Keratinocyte (primary cell): ENCODE data around the gene ITSN1. TPM values are rescaled to one million over a fixed set of nuclear protein-coding genes. Genes with fewer than 3 reads are reported as not detected.

Experiments used
- DNase-seq: peaks from one replicate; pipeline ENCODE4 v3.0.0-alpha.2; 2011; ENCODE audit warnings: low read depth, missing footprints, low spot score
- FAIRE-seq: peaks from 2 replicates; lab custom pipeline; 2011; peaks lifted over from hg19 to GRCh38; lab: Jason Lieb, UNC
- H2AFZ ChIP-seq: 2 replicates; pipeline ENCODE4 v1.6.0; 2012; ENCODE audit warnings: low read length, control low read depth, inconsistent platforms; ENCODE audit not compliant: control insufficient read depth
- H3K27ac ChIP-seq: 2 replicates; pipeline ENCODE4 v1.5.1; 2011; ENCODE audit warnings: low read length; ENCODE audit not compliant: control insufficient read depth, insufficient read depth
- H3K27me3 ChIP-seq: 3 replicates; pipeline ENCODE4 v1.6.0; 2011; ENCODE audit warnings: low read length; ENCODE audit not compliant: control insufficient read depth, insufficient read depth; ENCODE audit errors: extremely low read depth
- H3K36me3 ChIP-seq, 2 experiments: 2 replicates in 1 of 2; 3 replicates in 1 of 2; pipeline ENCODE4 v1.5.1; 2011; ENCODE audit warnings: low read length in 2 of 2, mild to moderate bottlenecking in 1 of 2; ENCODE audit not compliant: control insufficient read depth in 2 of 2, insufficient read depth in 2 of 2; ENCODE audit errors: extremely low read depth in 1 of 2
- H3K4me1 ChIP-seq: 3 replicates; pipeline ENCODE4 v1.5.1; 2011; ENCODE audit warnings: low read length; ENCODE audit not compliant: control insufficient read depth, insufficient read depth; ENCODE audit errors: extremely low read depth
- H3K4me2 ChIP-seq: 3 replicates; pipeline ENCODE4 v1.6.0; 2011; ENCODE audit warnings: low read depth, low read length; ENCODE audit not compliant: control insufficient read depth, insufficient read depth; ENCODE audit errors: extremely low read depth
- H3K4me3 ChIP-seq, 3 experiments: fragments of 200-600 bp in 1 of 3; sonication (generic) in 1 of 3; 2 replicates in 2 of 3; 3 replicates in 1 of 3; pipeline ENCODE4 v1.5.1; 2011 to 2016; ENCODE audit warnings: low read length in 3 of 3, mild to moderate bottlenecking in 3 of 3, control low read depth in 2 of 3, inconsistent platforms in 1 of 3, low read depth in 1 of 3, mixed read lengths in 1 of 3, mixed run types in 1 of 3, moderate library complexity in 1 of 3; ENCODE audit not compliant: control insufficient read depth in 2 of 3, insufficient read depth in 2 of 3; ENCODE audit errors: extremely low read depth in 1 of 3
- H3K79me2 ChIP-seq: 2 replicates; pipeline ENCODE4 v1.6.0; 2012; ENCODE audit warnings: low read length; ENCODE audit not compliant: control insufficient read depth, insufficient read depth
- H3K9ac ChIP-seq: 3 replicates; pipeline ENCODE4 v1.6.0; 2011; ENCODE audit warnings: low read length; ENCODE audit not compliant: control insufficient read depth, insufficient read depth; ENCODE audit errors: extremely low read depth
- H3K9me1 ChIP-seq: 3 replicates; pipeline ENCODE4 v1.6.0; 2011; ENCODE audit warnings: low read length; ENCODE audit not compliant: control insufficient read depth, insufficient read depth; ENCODE audit errors: extremely low read depth
- H3K9me3 ChIP-seq: 2 replicates; pipeline ENCODE4 v1.5.1; 2012; ENCODE audit warnings: low read depth, low read length; ENCODE audit not compliant: control insufficient read depth
- H4K20me1 ChIP-seq: 3 replicates; pipeline ENCODE4 v1.6.0; 2011; ENCODE audit warnings: low read length; ENCODE audit not compliant: control insufficient read depth, insufficient read depth; ENCODE audit errors: extremely low read depth
- CTCF ChIP-seq, 3 experiments: IDR thresholded peaks in 1 of 3; conservative IDR thresholded peaks in 1 of 3; optimal IDR thresholded peaks in 1 of 3; 2 replicates in 2 of 3; 3 replicates in 1 of 3; pipeline versions ENCODE3 to v1.5.1; 2011; ENCODE audit warnings: low read length in 3 of 3, mild to moderate bottlenecking in 3 of 3, moderate library complexity in 2 of 3, control low read depth in 1 of 3, inconsistent platforms in 1 of 3; ENCODE audit not compliant: insufficient read depth in 2 of 3; ENCODE audit errors: extremely low read depth in 1 of 3
- EZH2 ChIP-seq: IDR thresholded peaks from one replicate; pipeline ENCODE4 v1.6.1; 2012; ENCODE audit warnings: inconsistent platforms, mild to moderate bottlenecking, low read length, moderate library complexity
- dilution Hi-C: fragments of 300-500 bp; cut with MboI; formaldehyde crosslinking; loops from one replicate; pipeline ENCODE4 v1.7.0; 2020; ENCODE audit warnings: low sequenced_read_pairs; ENCODE audit not compliant: extremely low pct_ligation_motif_present
- polyA plus RNA-seq, 5 experiments: library from polyadenylated mRNA; depleted of rRNA in 3 of 5; stranded (reverse) in 3 of 5; stranded (forward) in 1 of 5; unstranded in 1 of 5; fragments of >200 nt; gene quantifications; 1 replicate in 1 of 5; 2 replicates in 3 of 5; 3 replicates in 1 of 5; pipeline versions ENCODE4 v1.2.1 to v1.2.3, GENCODE V29; 2011 to 2012; ENCODE audit warnings: missing spikeins in 2 of 5, low read depth in 1 of 5, low replicate concordance in 1 of 5

Gene ITSN1
- polyA plus RNA-seq, 1 donor (not counting 4 experiments of a cell fraction or from before 2014, with no cell fraction given) = 34.3 TPM

GRCh38 chr21:33944185-33944763 is 302.0 kb downstream of the ITSN1 start:
- no peaks in the 10 kb centered on the region for H3K9me1 ChIP-seq
- dilution Hi-C loops = no loop called here
- no peak overlapping the region for H3K4me3 ChIP-seq
- no peak overlapping the region for H2AFZ ChIP-seq
- peaks cover 30% of the 10 kb centered on the region for H3K4me1 ChIP-seq
- DNase-seq (no peak), FAIRE-seq (no peak)
- H3K9ac ChIP-seq = no peak overlapping the region
- no peak overlapping the region for H3K4me2 ChIP-seq
- H3K9me3 ChIP-seq = no peaks in the 10 kb centered on the region
- H4K20me1 ChIP-seq = no peaks in the 10 kb centered on the region
- no peak for TF ChIP-seq EZH2
- TF ChIP-seq CTCF (optimal IDR thresholded peaks at IDR 0.05 in 1 of 3, IDR thresholded peaks at IDR 0.05 in 1 of 3, conservative IDR thresholded peaks at IDR 0.05 in 1 of 3; ENCODE audit: extremely low read depth in 1 of 3, insufficient read depth in 2 of 3, low read length in 3 of 3) = no peak
- H3K36me3 ChIP-seq = no peaks in the 10 kb centered on the region
- H3K79me2 ChIP-seq = no peaks in the 10 kb centered on the region
- H3K27me3 ChIP-seq = no peaks in the 10 kb centered on the region
- no peak overlapping the region for H3K27ac ChIP-seq

GRCh38 chr21:33945652-33946270 is 303.5 kb downstream of the ITSN1 start:
- no peaks in the 10 kb centered on the region for H3K36me3 ChIP-seq
- H3K9ac ChIP-seq = no peak overlapping the region
- no peak for TF ChIP-seq CTCF (optimal IDR thresholded peaks at IDR 0.05 in 1 of 3, IDR thresholded peaks at IDR 0.05 in 1 of 3, conservative IDR thresholded peaks at IDR 0.05 in 1 of 3; ENCODE audit: extremely low read depth in 1 of 3, insufficient read depth in 2 of 3, low read length in 3 of 3)
- TF ChIP-seq EZH2 = no peak
- dilution Hi-C loops = no loop called here
- H2AFZ ChIP-seq = no peak overlapping the region
- no peak overlapping the region for H3K4me3 ChIP-seq
- peak; percentile 15 for DNase-seq
- peak overlapping the region; percentile 66 for H3K4me2 ChIP-seq
- H3K27me3 ChIP-seq = no peaks in the 10 kb centered on the region
- no peaks in the 10 kb centered on the region for H3K9me1 ChIP-seq
- no peaks in the 10 kb centered on the region for H4K20me1 ChIP-seq
- no peaks in the 10 kb centered on the region for H3K9me3 ChIP-seq
- peaks cover 30% of the 10 kb centered on the region for H3K4me1 ChIP-seq
- no peaks in the 10 kb centered on the region for H3K79me2 ChIP-seq
- H3K27ac ChIP-seq = peak overlapping the region; percentile 67
- no peak for FAIRE-seq
